NCI-H510A (cell line): ENCODE results near the gene BMF.
A peak's percentile ranks its signal among the peaks of the same experiment; 100 is the strongest.
"Not testable (repeated sequence)": the region's sequence is repeated elsewhere in the genome, so short reads cannot be mapped to it uniquely, and the experiment has no call there.

Experiments used
- DNase-seq: peaks from one replicate; lab custom pipeline; 2025; lab: John Stamatoyannopoulos, UW

Gene BMF

GRCh38 chr15:40087991-40088928, 20.4 kb downstream of the BMF start:
- no peak for DNase-seq

DNA sequence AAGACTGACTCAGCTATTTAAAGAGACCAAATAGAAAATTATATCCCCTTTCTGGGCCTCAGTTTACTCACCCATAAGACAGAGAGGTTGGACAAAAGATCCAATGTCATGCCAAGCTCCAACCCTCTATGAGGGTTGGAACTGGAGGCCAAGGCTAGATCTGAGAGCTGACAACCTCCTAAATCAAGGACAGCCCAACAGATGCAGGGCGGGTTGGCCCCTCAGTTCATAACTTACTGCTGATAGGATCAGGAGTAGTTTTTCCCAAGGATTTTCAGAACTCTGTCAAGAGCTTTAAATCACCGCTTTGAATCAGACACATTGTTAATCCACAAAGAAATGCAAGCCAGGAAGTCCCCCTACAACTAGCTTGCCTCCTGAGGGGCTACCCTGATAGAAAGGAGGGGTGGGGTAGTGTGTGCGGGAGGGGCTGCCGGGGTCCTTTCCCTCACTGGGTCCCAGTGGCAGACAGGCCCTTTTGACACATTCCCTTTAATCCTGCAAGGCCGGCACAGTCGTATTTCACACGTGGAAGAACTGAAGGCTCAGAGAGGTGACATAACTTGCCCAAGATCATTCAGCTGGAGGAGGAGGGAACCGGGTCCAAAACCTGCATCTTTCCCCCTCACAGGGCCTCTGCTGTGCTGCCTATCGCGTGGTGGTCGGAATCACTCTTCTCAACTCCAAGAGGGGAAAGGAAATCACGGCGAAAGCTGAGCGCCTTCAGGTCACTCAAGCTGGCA, 21.4 kb downstream of the BMF start:
- DNase-seq: no peak

GRCh38 chr15:40085266-40085665, 23.4 kb downstream of the BMF start:
- DNase-seq: no peak

- no peak for DNase-seq
These were observed 24.0 kb downstream of the BMF start for GRCh38 chr15:40084650-40085049.

- no peak for DNase-seq
These were observed 26.3 kb downstream of the BMF start for GRCh38 chr15:40082195-40082883.

DNA sequence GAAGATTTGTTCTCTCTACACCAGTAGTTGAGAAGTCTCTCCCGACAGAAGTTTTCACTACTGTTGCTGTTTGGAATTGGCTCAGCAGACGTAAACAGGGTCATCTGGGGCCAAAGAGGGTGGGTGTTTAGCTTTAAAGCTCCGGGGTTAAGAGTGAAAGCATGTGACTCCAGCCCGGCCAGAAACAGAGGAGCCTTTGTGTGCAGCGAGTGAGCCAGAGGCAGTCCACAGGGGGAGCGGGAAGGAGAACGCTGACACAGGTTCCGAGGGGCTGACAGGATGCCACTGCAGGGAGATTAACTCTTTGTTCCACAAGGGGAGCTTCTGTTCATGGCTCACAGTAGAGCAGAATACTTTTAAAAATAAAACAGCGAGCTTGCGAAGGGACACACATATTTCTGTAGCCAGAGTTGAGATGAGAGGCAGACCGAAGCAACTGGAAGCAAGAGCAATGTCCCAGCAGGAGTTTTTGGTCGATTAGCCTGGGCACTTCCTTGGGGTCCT, 26.9 kb downstream of the BMF start:
- DNase-seq: no peak

GRCh38 chr15:40080847-40081246, 27.8 kb downstream of the BMF start:
- DNase-seq: no peak

- DNase-seq: no peak
These were observed 28.6 kb downstream of the BMF start for GRCh38 chr15:40080104-40080503.

DNA sequence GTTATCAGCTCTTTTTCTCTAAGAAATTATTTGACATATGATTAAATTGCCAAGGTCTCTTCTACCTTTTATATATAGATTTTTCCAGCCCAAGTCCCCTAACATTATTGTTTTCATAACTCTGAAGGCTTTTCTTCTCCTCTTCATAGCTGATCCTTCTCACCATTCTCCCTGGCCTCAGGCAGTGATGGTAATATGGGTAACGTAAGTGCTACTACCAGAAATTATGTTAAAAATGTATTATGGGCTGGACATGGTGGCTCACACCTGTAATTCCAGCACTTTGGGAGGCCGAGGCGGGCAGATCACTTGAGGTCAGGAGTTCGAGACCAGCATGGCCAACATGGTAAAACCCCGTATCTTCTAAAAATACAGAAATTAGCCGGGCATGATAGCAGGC, 29.2 kb downstream of the BMF start:
- DNase-seq: no peak

DNA sequence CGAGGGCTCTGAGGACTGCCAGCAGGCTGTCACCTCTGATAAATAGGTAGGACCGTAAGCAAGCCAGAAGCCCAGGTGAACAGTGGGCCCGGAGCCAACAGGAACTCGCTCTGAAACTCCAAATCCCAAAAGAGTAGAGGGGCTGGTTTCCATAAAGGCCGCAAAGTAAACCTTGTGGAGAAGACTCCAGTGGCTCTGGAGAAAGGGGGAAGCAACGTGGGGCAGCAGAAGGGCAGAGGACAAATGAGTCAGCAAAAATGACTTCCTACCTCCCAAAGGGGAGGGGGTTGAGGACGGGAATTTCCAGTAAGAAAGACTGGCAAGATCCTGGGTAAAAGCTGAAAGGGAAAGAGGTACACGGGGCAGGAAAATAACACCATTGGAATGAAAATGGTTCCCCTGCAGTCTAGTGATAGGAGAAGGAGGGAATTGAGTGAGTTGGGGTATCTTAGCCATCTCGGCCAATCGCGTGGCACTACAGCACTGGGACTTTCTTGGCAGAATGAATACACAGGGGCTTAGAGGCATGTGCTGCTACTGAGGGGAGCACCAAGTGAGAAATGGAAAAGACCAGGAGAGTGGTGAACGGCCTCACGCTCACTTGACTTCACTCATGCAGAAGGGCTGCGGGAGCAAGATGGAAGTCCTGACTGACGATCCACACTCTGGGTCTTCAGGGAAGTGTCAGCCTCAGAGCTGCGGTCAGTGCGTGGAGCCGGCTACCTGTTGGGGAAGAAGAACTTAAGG, 33.2 kb downstream of the BMF start:
- DNase-seq: no peak

DNA sequence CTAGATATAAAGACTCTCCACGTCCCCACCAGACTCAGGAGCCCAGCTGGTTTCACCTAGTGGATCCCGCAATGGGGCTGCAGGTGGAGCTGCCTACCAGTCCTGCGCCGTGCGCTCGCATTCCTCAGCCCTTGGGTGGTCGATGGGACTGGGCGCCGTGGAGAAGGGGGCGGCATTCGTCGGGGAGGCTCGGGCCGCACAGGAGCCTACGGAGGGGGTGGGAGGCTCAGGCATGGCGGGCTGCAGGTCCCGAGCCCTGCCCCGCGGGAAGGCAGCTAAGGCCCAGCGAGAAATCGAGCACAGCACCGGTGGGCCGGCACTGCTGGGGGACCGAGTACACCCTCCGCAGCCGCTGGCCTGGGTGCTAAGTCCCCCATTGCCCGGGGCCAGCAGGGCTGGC, 34.0 kb downstream of the BMF start:
- not testable (repeated sequence) for DNase-seq

DNA sequence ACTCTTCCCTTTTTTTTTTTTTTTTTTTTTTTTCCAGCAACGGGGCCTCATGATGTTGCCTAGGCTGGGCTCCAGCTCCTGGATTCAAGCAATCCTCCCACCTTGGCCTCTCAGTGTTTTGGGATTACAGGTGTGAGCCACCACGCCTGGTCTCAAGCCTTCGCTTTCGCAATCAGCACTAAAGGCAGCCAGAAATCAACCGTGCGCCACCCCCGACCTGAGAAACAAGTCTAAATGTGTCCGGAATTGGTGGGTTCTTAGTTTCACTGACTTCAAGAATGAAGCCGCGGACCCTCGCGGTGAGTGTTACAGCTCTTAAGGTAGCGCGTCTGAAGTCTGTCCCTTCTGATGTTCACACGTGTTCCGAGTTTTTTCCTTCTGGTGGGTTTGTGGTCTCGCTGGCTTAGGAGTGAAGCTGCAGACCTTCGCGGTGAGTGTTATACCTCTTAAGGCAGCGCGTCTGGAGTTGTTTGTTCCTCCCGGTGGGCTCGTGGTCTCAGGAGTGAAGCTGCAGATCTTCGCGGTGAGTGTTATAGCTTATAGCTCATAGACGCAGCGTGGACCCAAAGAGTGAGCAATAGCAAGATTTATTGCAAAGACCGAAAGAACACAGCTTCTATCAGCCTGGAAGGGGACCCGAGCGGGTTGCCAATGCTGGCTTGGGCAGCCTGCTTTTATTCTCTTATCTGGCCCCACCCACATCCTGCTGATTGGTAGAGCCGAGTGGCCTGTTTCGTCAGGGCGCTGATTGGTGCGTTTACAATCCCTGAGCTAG, 34.8 kb downstream of the BMF start:
- not testable (repeated sequence) for DNase-seq

DNA sequence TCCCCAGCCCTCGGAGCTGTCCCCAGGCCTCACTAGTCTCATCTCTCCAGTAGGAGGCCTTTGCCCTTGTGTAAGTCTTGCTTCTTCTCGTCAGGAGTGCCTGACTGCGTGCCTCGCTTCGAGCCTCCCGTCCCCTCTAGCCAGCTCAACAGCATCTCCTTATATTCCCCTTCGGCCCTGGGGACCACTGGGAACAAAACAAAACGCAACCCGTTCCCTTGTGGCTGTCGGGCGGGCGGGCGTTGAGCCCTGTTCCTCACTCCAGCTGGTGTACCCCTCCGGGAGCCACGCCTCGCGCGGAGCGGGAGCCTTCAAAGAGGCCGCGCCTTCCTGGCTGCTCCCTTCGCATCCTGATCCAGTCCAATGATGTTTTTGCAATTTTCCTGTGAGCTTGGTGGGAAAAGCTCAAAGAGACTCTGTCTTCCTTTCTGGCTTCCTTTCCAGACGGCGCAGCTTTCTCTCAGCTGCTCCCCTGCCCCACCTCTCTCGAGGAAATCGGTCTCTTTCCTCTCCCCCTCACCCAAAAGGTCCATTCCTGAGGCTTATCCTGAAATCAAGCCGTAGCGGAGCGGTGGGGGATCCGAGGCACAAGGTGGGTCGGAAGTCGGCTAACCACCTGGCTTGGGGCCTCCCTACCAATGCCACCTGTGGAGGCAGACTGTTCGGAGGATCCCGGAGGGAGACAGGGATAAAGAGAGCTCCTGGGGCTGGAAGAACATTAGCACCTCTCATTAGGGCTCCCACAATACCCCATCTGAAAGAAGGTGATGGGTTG, 36.3 kb downstream of the BMF start:
- DNase-seq: no peak

GRCh38 chr15:40070608-40071218, 38.0 kb downstream of the BMF start:
- no peak for DNase-seq

- no peak for DNase-seq
These were observed 38.5 kb downstream of the BMF start for GRCh38 chr15:40070166-40070557.

DNA sequence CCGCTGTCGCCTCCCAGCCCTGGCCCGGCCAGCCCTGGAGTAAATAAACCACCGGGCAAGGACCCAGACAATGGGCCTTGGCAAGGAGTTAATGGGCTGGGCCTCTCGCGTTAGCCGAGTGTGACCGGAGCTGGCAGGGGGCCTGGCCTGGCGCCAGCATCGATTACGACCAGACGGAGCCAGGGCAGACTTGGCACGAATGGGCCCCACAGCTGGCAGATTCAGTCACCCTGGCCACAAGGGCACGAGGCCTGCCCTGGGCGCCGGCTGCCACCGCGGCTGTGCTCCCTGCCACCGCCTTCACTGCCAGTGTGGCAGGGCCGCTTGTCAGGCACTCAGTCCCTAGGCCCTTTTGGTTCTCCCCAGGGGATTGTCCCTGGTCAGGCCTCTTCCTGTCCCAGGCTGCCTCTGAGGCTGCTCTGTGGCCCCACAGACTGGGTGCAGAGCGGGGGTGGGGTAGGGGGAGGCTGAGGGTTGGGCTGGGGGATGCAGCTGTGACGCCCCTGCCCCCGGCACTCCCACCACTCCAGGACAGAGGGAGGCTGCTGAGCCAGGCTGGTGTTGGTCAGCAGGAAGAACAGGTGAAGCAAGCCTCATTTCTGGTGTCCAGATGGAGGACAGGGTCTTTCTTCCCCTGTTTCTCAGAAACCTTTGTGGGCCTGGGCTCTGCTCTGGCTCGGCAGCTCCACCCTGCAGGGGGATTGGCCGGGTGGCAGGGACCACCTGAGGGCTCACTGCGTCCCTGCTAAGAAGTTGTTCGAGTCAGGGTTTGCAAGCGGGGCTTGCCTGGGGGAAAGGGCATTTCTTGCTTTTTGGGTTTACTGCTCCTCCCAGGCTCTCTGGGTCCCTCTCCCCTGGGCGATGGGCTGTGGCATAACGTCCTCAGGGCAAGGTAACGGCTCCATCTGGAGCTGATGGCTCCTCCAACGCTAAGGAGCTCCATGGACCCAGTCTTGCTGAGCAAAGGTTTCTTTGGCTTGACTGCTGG, 39.2 kb downstream of the BMF start:
- DNase-seq: peak; percentile 90

DNA sequence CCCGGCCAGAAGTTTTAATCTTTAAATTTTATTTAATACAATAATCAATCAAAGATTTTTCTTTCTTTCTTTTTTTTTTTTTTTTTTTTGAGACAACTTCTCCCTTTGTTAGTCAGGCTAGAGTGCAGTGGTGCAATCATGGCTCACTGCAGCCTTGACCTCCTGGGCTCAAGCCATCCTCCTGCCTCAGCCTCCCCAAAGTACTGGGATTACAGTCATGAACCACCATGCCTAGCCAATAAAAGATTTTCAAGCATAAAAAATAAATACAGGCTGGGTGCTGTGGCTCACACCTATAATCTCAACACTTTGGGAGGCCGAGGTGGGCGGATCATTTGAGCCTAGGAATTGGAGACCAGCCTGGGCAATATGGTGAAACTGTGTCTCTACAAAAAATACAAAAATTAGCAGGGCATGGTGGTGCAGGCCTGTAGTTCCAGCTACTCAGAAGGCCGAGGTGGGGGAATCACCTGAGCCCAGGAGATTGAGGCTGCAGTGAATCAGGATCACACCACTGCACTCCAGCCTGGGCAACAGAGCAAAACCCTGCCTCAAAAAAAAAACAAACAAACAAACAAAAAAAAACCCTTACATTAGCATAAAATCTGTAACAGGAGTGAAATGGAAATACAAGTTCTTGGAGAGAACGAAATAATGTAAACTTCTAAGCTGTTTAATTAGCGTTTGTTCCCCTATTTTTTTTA, 40.6 kb downstream of the BMF start:
- no peak for DNase-seq

GRCh38 chr15:40066589-40066988, 42.1 kb downstream of the BMF start:
- DNase-seq: no peak
